T-cell (primary cell): Measurements from ENCODE around the gene IQSEC1. TPM values are rescaled to one million over a fixed set of nuclear protein-coding genes. Genes with fewer than 3 reads are reported as not detected.
A peak's percentile ranks its signal among the peaks of the same experiment; 100 is the strongest.

Experiments
- ATAC-seq, 4 experiments: fragments of 200-7000 bp in 3 of 4; fragments of 150-1000 bp in 1 of 4; cut with Tn5 transposase; replicated peaks in 1 of 4; 1 replicate in 3 of 4; 2 replicates in 1 of 4; pipeline ENCODE4 v1.10.0; 2021; ENCODE audit warnings: moderate library complexity in 3 of 4, mild to moderate bottlenecking in 2 of 4, moderate number of reproducible peaks in 1 of 4
- CTCF ChIA-PET, 2 donors: fragments of 300-600 bp; sonication (Branson Sonifier 250); formaldehyde crosslinking; loops; one replicate each; lab custom pipeline; 2022; ENCODE audit warnings: antibody characterized with exemption in 2 of 2; lab: Charles Lee
- POLR2A ChIA-PET, 2 donors: fragments of 300-600 bp; sonication (Branson Sonifier 250); formaldehyde crosslinking; loops; one replicate each; lab custom pipeline; 2022; ENCODE audit warnings: antibody characterized with exemption in 2 of 2; lab: Charles Lee
- DNase-seq, 35 experiments: peaks; one replicate each; pipeline versions ENCODE4 v3.0.0 to v3.0.0-alpha.2; 2013 to 2023
- H3K27ac ChIP-seq: one replicate; pipeline ENCODE4 v1.5.1; 2013; ENCODE audit warnings: low read length
- H3K27me3 ChIP-seq, 2 experiments: replicated peaks in 1 of 2; 1 replicate in 1 of 2; 2 replicates in 1 of 2; pipeline versions ENCODE4 v1.6.1 to v1.7.0; 2013; ENCODE audit warnings: low read length in 1 of 2, mixed read lengths in 1 of 2; ENCODE audit not compliant: control insufficient read depth in 2 of 2, insufficient read depth in 2 of 2; ENCODE audit errors: extremely low read depth in 1 of 2
- H3K36me3 ChIP-seq, 2 donors: 1 replicate in 1 of 2; 2 replicates in 1 of 2; pipeline versions ENCODE4 v1.6.1 to v1.7.0; 2013; ENCODE audit warnings: low read length in 1 of 2; ENCODE audit not compliant: control insufficient read depth in 2 of 2, insufficient read depth in 1 of 2; ENCODE audit errors: extremely low read depth in 1 of 2
- H3K4me1 ChIP-seq, 2 experiments: 1 replicate in 1 of 2; 2 replicates in 1 of 2; pipeline versions ENCODE4 v1.6.1 to v1.7.0; 2013; ENCODE audit warnings: low read length in 2 of 2, mixed read lengths in 1 of 2; ENCODE audit not compliant: insufficient read depth in 2 of 2, control insufficient read depth in 1 of 2; ENCODE audit errors: extremely low read depth in 1 of 2
- H3K4me3 ChIP-seq, 2 donors: 1 replicate in 1 of 2; 2 replicates in 1 of 2; pipeline versions ENCODE4 v1.5.1 to v1.7.0; 2013; ENCODE audit warnings: mild to moderate bottlenecking in 2 of 2, low read length in 1 of 2, moderate library complexity in 1 of 2; ENCODE audit not compliant: control insufficient read depth in 1 of 2; ENCODE audit errors: extremely low read depth in 1 of 2
- H3K9me3 ChIP-seq: 2 replicates; pipeline ENCODE4 v1.7.0; 2013
- H3K27ac Mint-ChIP-seq, 2 donors: one replicate each; pipeline ENCODE4 v1.8.0; 2020 to 2021; ENCODE audit warnings: mild to moderate bottlenecking in 2 of 2, mixed read lengths in 2 of 2
- H3K27me3 Mint-ChIP-seq, 2 donors: one replicate each; pipeline ENCODE4 v1.8.0; 2021 to 2022; ENCODE audit warnings: mixed read lengths in 2 of 2
- H3K36me3 Mint-ChIP-seq: one replicate; pipeline ENCODE4 v1.8.0; 2021; ENCODE audit warnings: mixed read lengths
- H3K4me1 Mint-ChIP-seq, 3 donors: one replicate each; pipeline ENCODE4 v1.8.0; 2020 to 2022; ENCODE audit warnings: mixed read lengths in 3 of 3, mild to moderate bottlenecking in 1 of 3
- H3K4me3 Mint-ChIP-seq, 3 donors: one replicate each; pipeline ENCODE4 v1.8.0; 2020 to 2022; ENCODE audit warnings: mild to moderate bottlenecking in 3 of 3, mixed read lengths in 3 of 3, moderate library complexity in 3 of 3
- H3K9me3 Mint-ChIP-seq, 3 donors: one replicate each; pipeline ENCODE4 v1.8.0; 2020 to 2022; ENCODE audit warnings: mixed read lengths in 3 of 3
- WGBS: methylation state at CpG from one replicate; pipeline ENCODE4 v1.1.5; 2013; ENCODE audit warnings: missing lambda C conversion rate; ENCODE audit not compliant: insufficient coverage; 5-methylcytosine and 5-hydroxymethylcytosine counted together
- total RNA-seq, 35 experiments: library from RNA in 6 of 35; stranded (reverse) in 6 of 35; fragments of 120-200 nt in 1 of 35; gene quantifications; one replicate each; pipeline versions ENCODE4 v1.2.1 to v1.2.4 and lab custom pipeline; 2013 to 2026

The IQSEC1 gene
- total RNA-seq, 5 donors from 2014 or later (not counting 1 experiment from before 2014, with no cell fraction given) = 73.7 to 113 (median 86.9) TPM

- no peak overlapping the region for H3K27ac Mint-ChIP-seq
- no peaks in the 10 kb centered on the region for H3K9me3 ChIP-seq
- no peak overlapping the region for H3K4me3 Mint-ChIP-seq
- peaks cover 0 to 44% of the 10 kb centered on the region in 2 experiments for H3K27me3 ChIP-seq
- H3K4me1 ChIP-seq = peaks cover 3 to 18% of the 10 kb centered on the region in 2 experiments
- H3K4me1 Mint-ChIP-seq = peaks cover 13 to 17% (median 13%) of the 10 kb centered on the region in 3 donors
- no peaks in the 10 kb centered on the region for H3K9me3 Mint-ChIP-seq
- DNase-seq (no peak), ATAC-seq (no peak)
- WGBS = 75% methylated on average over 27 of the region's 27 CpGs
- H3K36me3 Mint-ChIP-seq = no peaks in the 10 kb centered on the region
- no peak overlapping the region for H3K27ac ChIP-seq
- ChIA-PET POLR2A (no interaction called here), CTCF (no interaction called here)
- no peak overlapping the region for H3K4me3 ChIP-seq
- no peaks in the 10 kb centered on the region for H3K36me3 ChIP-seq
- H3K27me3 Mint-ChIP-seq = peaks cover 4 to 9% of the 10 kb centered on the region in 2 donors
Observed at GRCh38 chr3:13113346-13114330, 40.4 kb upstream of the IQSEC1 start.

- H3K9me3 Mint-ChIP-seq = no peaks in the 10 kb centered on the region
- Histone ChIP-seq H3K27ac (no peak overlapping the region), H3K4me3 (no peak overlapping the region), H3K36me3 (no peaks in the 10 kb centered on the region), H3K4me1 (peaks cover 3 to 18% of the 10 kb centered on the region in 2 experiments), H3K9me3 (no peaks in the 10 kb centered on the region), H3K27me3 (peaks cover 0 to 44% of the 10 kb centered on the region in 2 experiments)
- H3K4me1 Mint-ChIP-seq = peaks cover 13 to 17% (median 13%) of the 10 kb centered on the region in 3 donors
- POLR2A ChIA-PET = no interaction called here
- no peaks in the 10 kb centered on the region for H3K36me3 Mint-ChIP-seq
- no peak overlapping the region for H3K27ac Mint-ChIP-seq
- WGBS = 85% methylated on average over 16 of the region's 16 CpGs
- CTCF ChIA-PET = no interaction called here
- H3K4me3 Mint-ChIP-seq = no peak overlapping the region
- H3K27me3 Mint-ChIP-seq = peaks cover 4 to 7% of the 10 kb centered on the region in 2 donors
- ATAC-seq (no peak), DNase-seq (no peak)
Observed at GRCh38 chr3:13112521-13113345, 39.5 kb upstream of the IQSEC1 start.

- no peak overlapping the region for H3K4me3 ChIP-seq
- H3K9me3 ChIP-seq = no peaks in the 10 kb centered on the region
- peak overlapping the region in 1 of 3 donors; percentile 42 for H3K4me3 Mint-ChIP-seq
- H3K27me3 ChIP-seq = peaks cover 0 to 49% of the 10 kb centered on the region in 2 experiments
- H3K4me1 Mint-ChIP-seq = peaks cover 13 to 17% (median 13%) of the 10 kb centered on the region in 3 donors
- POLR2A ChIA-PET = no interaction called here
- H3K4me1 ChIP-seq = peaks cover 3 to 18% of the 10 kb centered on the region in 2 experiments
- peaks cover 4 to 7% of the 10 kb centered on the region in 2 donors for H3K27me3 Mint-ChIP-seq
- ATAC-seq (no peak), DNase-seq (no peak)
- H3K36me3 Mint-ChIP-seq = no peaks in the 10 kb centered on the region
- 89% methylated on average over 12 of the region's 13 CpGs for WGBS
- CTCF ChIA-PET = no interaction called here
- no peak overlapping the region for H3K27ac ChIP-seq
- H3K27ac Mint-ChIP-seq = no peak overlapping the region
- H3K9me3 Mint-ChIP-seq = no peaks in the 10 kb centered on the region
- H3K36me3 ChIP-seq = no peaks in the 10 kb centered on the region
Observed at GRCh38 chr3:13111873-13112520, 38.8 kb upstream of the IQSEC1 start.

GRCh38 chr3:13111173-13111872 lies 38.1 kb upstream of the IQSEC1 start:
- Mint-ChIP-seq H3K4me1 (peaks cover 13 to 17% (median 13%) of the 10 kb centered on the region in 3 donors), H3K4me3 (peak overlapping the region in 1 of 3 donors; percentile 68), H3K27me3 (peaks cover 4 to 7% of the 10 kb centered on the region in 2 donors), H3K9me3 (no peaks in the 10 kb centered on the region), H3K27ac (peak overlapping the region; percentile 85 to 89), H3K36me3 (no peaks in the 10 kb centered on the region)
- 75% methylated on average over 6 of the region's 9 CpGs for WGBS
- no peaks in the 10 kb centered on the region for H3K36me3 ChIP-seq
- peak; percentile 41 to 60 (median 47) for ATAC-seq
- DNase-seq = no peak
- H3K27ac ChIP-seq = peak overlapping the region; percentile 48
- ChIA-PET CTCF (interaction anchor here in 1 of 2 donors (0.9 kb wide), 1 partner anchor 19 kb away, joined by 4 read pairs; no protein-coding TSS in a partner anchor), POLR2A (interaction anchor here in 1 of 2 donors (0.5 kb wide), 1 partner anchor 1625 kb away, joined by 3 read pairs; no protein-coding TSS in a partner anchor)
- H3K4me3 ChIP-seq = no peak overlapping the region
- H3K9me3 ChIP-seq = no peaks in the 10 kb centered on the region
- H3K27me3 ChIP-seq = peaks cover 0 to 49% of the 10 kb centered on the region in 2 experiments
- H3K4me1 ChIP-seq = peaks cover 3 to 18% of the 10 kb centered on the region in 2 experiments

- H3K4me1 Mint-ChIP-seq = peaks cover 13 to 17% (median 13%) of the 10 kb centered on the region in 3 donors
- DNase-seq (peak in 32 of 35 experiments; percentile 13 to 77 (median 47)), ATAC-seq (peak; percentile 72 to 94 (median 80))
- Histone ChIP-seq H3K27me3 (peaks cover 0 to 47% of the 10 kb centered on the region in 2 experiments), H3K4me3 (no peak overlapping the region), H3K4me1 (peaks cover 3 to 18% of the 10 kb centered on the region in 2 experiments), H3K9me3 (no peaks in the 10 kb centered on the region), H3K27ac (peak overlapping the region; percentile 48), H3K36me3 (no peaks in the 10 kb centered on the region)
- H3K36me3 Mint-ChIP-seq = no peaks in the 10 kb centered on the region
- POLR2A ChIA-PET = interaction anchor here (0.5 to 0.6 kb wide), 3 partner anchors 201 to 1626 kb away, joined by 3 to 4 read pairs (median 3); no protein-coding TSS in a partner anchor
- H3K9me3 Mint-ChIP-seq = no peaks in the 10 kb centered on the region
- H3K27me3 Mint-ChIP-seq = peaks cover 4 to 8% of the 10 kb centered on the region in 2 donors
- 15% methylated on average over 4 of the region's 8 CpGs for WGBS
- peak overlapping the region; percentile 85 to 89 for H3K27ac Mint-ChIP-seq
- CTCF ChIA-PET = interaction anchor here in 1 of 2 donors (0.9 kb wide), 1 partner anchor 19 kb away, joined by 4 read pairs; no protein-coding TSS in a partner anchor
- H3K4me3 Mint-ChIP-seq = peak overlapping the region; percentile 51 to 68 (median 58)
Observed at GRCh38 chr3:13110678-13111116, 37.5 kb upstream of the IQSEC1 start.
